ENCODE results near the gene SLC28A3. TPM values are rescaled to one million over a fixed set of nuclear protein-coding genes. Genes with fewer than 3 reads are reported as not detected.
A peak's percentile ranks its signal among the peaks of the same experiment; 100 is the strongest.

The SLC28A3 gene
- polyA plus RNA-seq, 1 experiment = 0.27 TPM

DNA sequence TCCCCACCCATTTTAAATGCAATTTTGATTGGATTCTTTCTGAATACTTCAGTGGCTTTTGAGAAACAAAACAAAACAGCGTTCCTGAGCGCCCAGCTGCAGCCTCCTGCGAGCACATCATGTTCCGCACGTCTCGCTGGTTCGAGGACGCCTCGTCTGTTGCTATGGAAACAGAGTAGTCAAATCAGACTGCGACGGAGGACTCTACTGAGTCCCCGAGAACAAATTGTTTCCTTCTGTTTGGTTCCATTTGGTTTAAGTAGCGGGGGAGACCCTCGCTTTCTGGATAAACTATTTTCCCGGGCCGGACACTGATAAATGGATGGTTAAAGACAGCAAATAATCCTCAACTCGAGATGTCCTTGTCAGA lies 69.0 kb downstream of the SLC28A3 start:
- POLR2A ChIA-PET = no interaction called here
- CTCF ChIA-PET = interaction anchor here (0.9 to 3.0 kb wide), 5 partner anchors 7 to 41 kb away, joined by 3 to 13 read pairs (median 3); no protein-coding TSS in a partner anchor
- no peak for DNase-seq (ENCODE audit: low read depth)
- H3K36me3 ChIP-seq (ENCODE audit: control insufficient read depth, insufficient read depth, low read length) = no peaks in the 10 kb centered on the region
- peak overlapping the region; percentile 42 for H3K4me3 ChIP-seq (ENCODE audit: low read depth, low read length)
- TF ChIP-seq CTCF (IDR thresholded peaks at IDR 0.05; ENCODE audit: insufficient read depth, low read depth, low read length) = no peak
- no peaks in the 10 kb centered on the region for H3K27me3 ChIP-seq (ENCODE audit: control insufficient read depth, insufficient read depth, low read length)

GRCh38 chr9:84270847-84271530 lies 69.6 kb downstream of the SLC28A3 start:
- Histone ChIP-seq H3K4me3 (ENCODE audit: low read depth, low read length) (peak overlapping the region; percentile 42), H3K27me3 (ENCODE audit: control insufficient read depth, insufficient read depth, low read length) (no peaks in the 10 kb centered on the region; the same call in 1 of the 2 replicates), H3K36me3 (ENCODE audit: control insufficient read depth, insufficient read depth, low read length) (no peaks in the 10 kb centered on the region)
- POLR2A ChIA-PET = interaction anchor here (0.5 kb wide), 1 partner anchor 312 kb away, joined by 3 read pairs; no protein-coding TSS in a partner anchor
- CTCF ChIA-PET = interaction anchor here (1.0 to 3.0 kb wide), 4 partner anchors 8 to 39 kb away, joined by 3 to 13 read pairs (median 4); no protein-coding TSS in a partner anchor
- DNase-seq (ENCODE audit: low read depth) = no peak
- TF ChIP-seq CTCF (IDR thresholded peaks at IDR 0.05; ENCODE audit: insufficient read depth, low read depth, low read length) = no peak

GRCh38 chr9:84266087-84266561 lies 74.4 kb downstream of the SLC28A3 start:
- DNase-seq (ENCODE audit: low read depth) = no peak
- ChIA-PET POLR2A (no interaction called here), CTCF (interaction anchor here (0.8 to 1.6 kb wide), 4 partner anchors 9 to 345 kb away, joined by 3 to 7 read pairs (median 4); partner anchors contain the start of gene KIF27)
- no peaks in the 10 kb centered on the region for H3K36me3 ChIP-seq (ENCODE audit: control insufficient read depth, insufficient read depth, low read length)
- TF ChIP-seq CTCF (IDR thresholded peaks at IDR 0.05; ENCODE audit: insufficient read depth, low read depth, low read length) = no peak
- H3K27me3 ChIP-seq (ENCODE audit: control insufficient read depth, insufficient read depth, low read length) = no peaks in the 10 kb centered on the region; the same call in 1 of the 2 replicates
- no peak overlapping the region for H3K4me3 ChIP-seq (ENCODE audit: low read depth, low read length)

DNA sequence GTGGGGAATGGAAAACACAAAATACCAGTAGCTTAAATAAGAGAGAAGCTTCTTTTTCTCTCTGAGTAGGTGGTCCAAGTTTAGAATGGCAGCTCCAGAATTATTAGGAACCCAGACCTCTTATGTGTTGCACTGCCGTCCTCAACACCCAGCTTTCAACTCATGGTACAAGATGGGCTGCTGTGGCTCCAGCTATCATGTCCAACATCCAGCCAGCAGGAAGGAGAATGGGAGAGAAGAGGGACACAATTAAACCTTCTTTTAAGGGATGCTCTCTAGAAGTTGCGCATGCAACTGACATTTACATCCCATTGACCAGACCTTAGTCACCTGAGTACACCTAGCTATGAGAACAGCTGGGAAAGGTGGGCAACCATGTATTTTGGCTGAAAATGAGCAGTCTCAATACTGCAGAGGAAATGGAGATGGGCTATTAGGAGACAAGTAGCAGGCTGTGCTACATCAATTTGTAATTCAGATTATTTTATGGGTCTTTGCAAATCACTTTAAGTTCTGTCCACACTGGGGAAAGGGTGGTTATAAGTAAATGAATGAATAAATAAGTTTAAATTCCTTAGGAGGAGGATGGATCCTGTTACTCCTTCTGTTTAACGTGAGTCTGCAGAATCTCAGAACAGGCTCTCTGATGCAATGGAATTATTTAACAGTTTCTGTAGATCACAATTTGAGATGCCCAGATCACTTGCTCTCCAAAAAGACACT lies 76.1 kb downstream of the SLC28A3 start:
- ChIA-PET CTCF (interaction anchor here (0.7 to 1.9 kb wide), 8 partner anchors 11 to 327 kb away, joined by 3 to 13 read pairs (median 3); no protein-coding TSS in a partner anchor), POLR2A (no interaction called here)
- no peak for TF ChIP-seq CTCF (IDR thresholded peaks at IDR 0.05; ENCODE audit: insufficient read depth, low read depth, low read length)
- Histone ChIP-seq H3K36me3 (ENCODE audit: control insufficient read depth, insufficient read depth, low read length) (no peaks in the 10 kb centered on the region), H3K4me3 (ENCODE audit: low read depth, low read length) (no peak overlapping the region), H3K27me3 (ENCODE audit: control insufficient read depth, insufficient read depth, low read length) (no peaks in the 10 kb centered on the region; the same call in 1 of the 2 replicates)
- DNase-seq (ENCODE audit: low read depth) = no peak

All from BJ (cell line).